GM12878 (cell line): ENCODE measurements around the gene ARHGAP15. TPM values are rescaled to one million over a fixed set of nuclear protein-coding genes. Genes with fewer than 3 reads are reported as not detected.

ENCODE experiments used
- ATAC-seq: fragments of 200-7000 bp; cut with Tn5 transposase; 3 replicates; pipeline ENCODE4 v1.9.1; 2020; ENCODE audit warnings: mild to moderate bottlenecking, moderate library complexity
- BruUV-seq: library from RNA; stranded (reverse); fragments of 400-500 nt; replicated peaks from 2 replicates; lab custom pipeline; 2021; lab: Mats Ljungman, UMichigan
- CTCF ChIA-PET: fragments of 300-600 bp; sonication (Branson Sonifier 250); formaldehyde crosslinking; extraction: SDS; loops from one replicate; lab custom pipeline; 2021; ENCODE audit warnings: inconsistent platforms; lab: Yijun Ruan, JAX
- POLR2A ChIA-PET: fragments of 350-600 bp; formaldehyde crosslinking; extraction: SDS; loops from one replicate; lab custom pipeline; 2021; ENCODE audit warnings: inconsistent platforms; lab: Charles Lee
- RAD21 ChIA-PET: fragments of 300-600 bp; sonication (Branson Sonifier 250); formaldehyde crosslinking; loops from one replicate; lab custom pipeline; 2023; ENCODE audit warnings: antibody characterized with exemption; ENCODE audit not compliant: unreplicated experiment; lab: Charles Lee
- SMC1A ChIA-PET: fragments of 300-600 bp; sonication (Branson Sonifier 250); formaldehyde crosslinking; loops from one replicate; lab custom pipeline; 2023; ENCODE audit not compliant: unreplicated experiment, uncharacterized antibody; lab: Charles Lee
- DNase-seq: peaks from one replicate; pipeline ENCODE4 v3.0.0-alpha.2; 2011; ENCODE audit warnings: low read depth, low spot score
- FAIRE-seq: peaks from 3 replicates; lab custom pipeline; 2011; peaks lifted over from hg19 to GRCh38; lab: Jason Lieb, UNC
- H2AFZ ChIP-seq: 2 replicates; pipeline ENCODE4 v1.6.0; 2011; ENCODE audit warnings: low read depth, low read length, control low read depth; ENCODE audit not compliant: control insufficient read depth
- H3K27ac ChIP-seq: 2 replicates; pipeline ENCODE4 v1.5.1; 2011; ENCODE audit warnings: control low read depth; ENCODE audit not compliant: control insufficient read depth, insufficient read depth
- H3K27me3 ChIP-seq, 2 experiments: replicated peaks in 1 of 2; 2 replicates each; pipeline versions ENCODE4 v1.6.0 to v1.6.1; 2011; ENCODE audit warnings: low read length in 1 of 2; ENCODE audit not compliant: control insufficient read depth in 2 of 2, insufficient read depth in 2 of 2
- H3K36me3 ChIP-seq, 2 experiments: 2 replicates each; pipeline ENCODE4 v1.5.1; 2011; ENCODE audit warnings: low read length in 1 of 2; ENCODE audit not compliant: control insufficient read depth in 2 of 2, insufficient read depth in 2 of 2
- H3K4me1 ChIP-seq: 2 replicates; pipeline ENCODE4 v1.6.1; 2011; ENCODE audit warnings: mild to moderate bottlenecking, low read length, moderate library complexity, mixed read lengths; ENCODE audit not compliant: control insufficient read depth, insufficient read depth
- H3K4me2 ChIP-seq: 2 replicates; pipeline ENCODE4 v1.6.0; 2011; ENCODE audit warnings: control low read depth; ENCODE audit not compliant: control insufficient read depth, insufficient read depth
- H3K4me3 ChIP-seq: fragments of 200-600 bp; sonication (generic); 2 replicates; pipeline ENCODE4 v1.5.1; 2016
- H3K79me2 ChIP-seq: 2 replicates; pipeline ENCODE4 v1.6.0; 2011; ENCODE audit warnings: low read length; ENCODE audit not compliant: control insufficient read depth, insufficient read depth
- H3K9ac ChIP-seq: 2 replicates; pipeline ENCODE4 v1.8.0; 2011; ENCODE audit warnings: low read length, control low read depth, mixed read lengths; ENCODE audit not compliant: control insufficient read depth, insufficient read depth
- H3K9me3 ChIP-seq: replicated peaks from 3 replicates; pipeline ENCODE4 v1.5.1; 2011; ENCODE audit warnings: mild to moderate bottlenecking, low read length; ENCODE audit not compliant: control insufficient read depth, insufficient read depth
- H4K20me1 ChIP-seq: 2 replicates; pipeline ENCODE4 v1.6.0; 2011; ENCODE audit not compliant: control insufficient read depth, insufficient read depth
- DPF2 ChIP-seq: fragments of 450-650 bp; IDR thresholded peaks from 2 replicates; pipeline ENCODE4 v1.6.1; 2017; ENCODE audit warnings: mild to moderate bottlenecking
- EZH2 ChIP-seq: IDR thresholded peaks from 2 replicates; pipeline ENCODE4 v1.6.1; 2012; ENCODE audit warnings: low read depth, mild to moderate bottlenecking, control low read depth, inconsistent platforms, low read length, borderline replicate concordance; ENCODE audit not compliant: control insufficient read depth
- HCFC1 ChIP-seq: fragments of 150-350 bp; IDR thresholded peaks from 2 replicates; pipeline ENCODE4 v1.6.1; 2014; ENCODE audit warnings: low read length
- KDM1A ChIP-seq: fragments of 200-600 bp; sonication (generic); IDR thresholded peaks from 2 replicates; pipeline ENCODE4 v1.6.1; 2016; ENCODE audit warnings: borderline replicate concordance
- NFIC ChIP-seq: IDR thresholded peaks from 2 replicates; pipeline ENCODE4 v1.6.1; 2012; ENCODE audit warnings: low read depth, mild to moderate bottlenecking, inconsistent platforms, low read length, moderate library complexity
- NFYA ChIP-seq: IDR thresholded peaks from 2 replicates; pipeline ENCODE4 v1.6.1; 2011; ENCODE audit warnings: low read depth, mild to moderate bottlenecking, low read length, improper control_type of control experiment, borderline replicate concordance
- RAD51 ChIP-seq: fragments of 450-650 bp; IDR thresholded peaks from 2 replicates; pipeline ENCODE4 v1.6.1; 2016; ENCODE audit warnings: moderate library complexity, mild to moderate bottlenecking, inconsistent platforms
- RBBP5 ChIP-seq: fragments of 200-600 bp; sonication (generic); conservative IDR thresholded peaks from 2 replicates; pipeline ENCODE4 v1.6.1; 2016
- RCOR1 ChIP-seq: conservative IDR thresholded peaks from 2 replicates; pipeline ENCODE4 v1.6.1; 2012; ENCODE audit warnings: low read depth, low read length, improper control_type of control experiment
- RFX5 ChIP-seq: IDR thresholded peaks from 2 replicates; pipeline ENCODE4 v1.6.1; 2011; ENCODE audit warnings: low read depth, low read length, improper control_type of control experiment
- SKIL ChIP-seq: fragments of 450-650 bp; IDR thresholded peaks from 2 replicates; pipeline ENCODE4 v1.6.1; 2017; ENCODE audit warnings: mild to moderate bottlenecking, low read depth, inconsistent platforms; ENCODE audit not compliant: poor library complexity, severe bottlenecking
- SMAD5 ChIP-seq: IDR thresholded peaks from 2 replicates; pipeline ENCODE4 v1.6.1; 2016; ENCODE audit warnings: antibody characterized with exemption, low read depth
- SRF ChIP-seq, 2 experiments: IDR thresholded peaks; 2 replicates each; pipeline ENCODE4 v1.6.1; 2011; ENCODE audit warnings: low read depth in 2 of 2, low read length in 2 of 2, mild to moderate bottlenecking in 1 of 2, moderate library complexity in 1 of 2
- ZNF217 ChIP-seq: fragments of 450-650 bp; IDR thresholded peaks from 2 replicates; pipeline ENCODE4 v1.6.1; 2017; ENCODE audit warnings: antibody characterized with exemption, mild to moderate bottlenecking
- WGBS: methylation state at CpG from one replicate; pipeline ENCODE4 v1.1.6; 2016; ENCODE audit warnings: low lambda C conversion rate; ENCODE audit not compliant: insufficient replicate concordance, insufficient coverage; ENCODE audit errors: missing lambda C conversion rate; 5-methylcytosine and 5-hydroxymethylcytosine counted together
- in situ Hi-C: fragments of 300-500 bp; cut with MboI; formaldehyde crosslinking; loops from 9 replicates; pipeline ENCODE4 v1.14.3; 2018; ENCODE audit warnings: mixed read lengths
- intact Hi-C: fragments of 100-400 bp; cut with micrococcal nuclease; formaldehyde crosslinking; loops from one replicate; pipeline ENCODE4 v1.14.2; 2022; ENCODE audit not compliant: unreplicated experiment
- polyA plus RNA-seq, 11 experiments: library from polyadenylated mRNA; depleted of rRNA in 4 of 11; unstranded in 6 of 11; stranded (reverse) in 5 of 11; fragments of >200 nt; fragmentation: Nextera tagmentation in 4 of 11; fragmentation: Illumina TruSeq in 1 of 11; extraction: Ambion mirVana in 4 of 11; extraction: Trizol in 1 of 11; gene quantifications; 1 replicate in 1 of 11; 2 replicates in 10 of 11; pipeline versions ENCODE4 v1.2.1 to v1.2.3, GENCODE V29; 2011 to 2016; ENCODE audit warnings: inconsistent platforms in 2 of 11, missing spikeins in 2 of 11, low read depth in 1 of 11
- total RNA-seq, 4 experiments: library from RNA; depleted of rRNA in 3 of 4; stranded (reverse); fragments of >200 nt in 3 of 4; fragmentation: Illumina TruSeq in 1 of 4; extraction: Trizol in 1 of 4; gene quantifications; 2 replicates each; pipeline versions ENCODE4 v1.2.1 to v1.2.3, GENCODE V29; 2013 to 2021

ARHGAP15 gene
- total and polyA plus RNA-seq, 10 of the 15 experiments (the other 5 are each of a cell fraction or from before 2014, with no cell fraction given) = 38.0 to 92.6 (median 66.7) TPM

- WGBS = 100% methylated on average over 3 of the region's 3 CpGs
- no TSS peak for BruUV-seq
- Histone ChIP-seq H3K4me1 (no peaks in the 10 kb centered on the region), H3K4me3 (no peak overlapping the region), H2AFZ (no peak overlapping the region), H3K27ac (no peak overlapping the region), H3K9ac (no peak overlapping the region), H3K36me3 (no peaks in the 10 kb centered on the region; a peak in 1 of 4 replicates), H4K20me1 (no peaks in the 10 kb centered on the region), H3K27me3 (no peaks in the 10 kb centered on the region), H3K4me2 (no peak overlapping the region), H3K9me3 (no peaks in the 10 kb centered on the region), H3K79me2 (no peaks in the 10 kb centered on the region)
- TF ChIP-seq RAD51 (no peak), NFYA (no peak), DPF2 (no peak), HCFC1 (no peak), SMAD5 (no peak), EZH2 (no peak), SKIL (no peak), ZNF217 (no peak), RBBP5 (no peak), KDM1A (no peak), RFX5 (no peak), RCOR1 (no peak), NFIC (no peak), SRF (IDR thresholded peaks at IDR 0.05; ENCODE audit: low read depth in 2 of 2, low read length in 2 of 2) (no peak)
- intact Hi-C loops (no loop called here), in situ Hi-C loops (no loop called here)
- ChIA-PET SMC1A (interaction anchor here (1.2 to 2.1 kb wide), 2 partner anchors 9 to 11 kb away, joined by 4 to 7 read pairs; no protein-coding TSS in a partner anchor), CTCF (interaction anchor here (0.6 to 2.0 kb wide), 3 partner anchors 9 to 38 kb away, joined by 3 to 6 read pairs (median 3); no protein-coding TSS in a partner anchor), RAD21 (no interaction called here), POLR2A (no interaction called here)
- no peak for FAIRE-seq
- no peak for ATAC-seq
- DNase-seq = no peak
Observed at GRCh38 chr2:143321994-143322393, 192.8 kb downstream of the ARHGAP15 start.
